Immature natural killer cell (primary cell): ENCODE results near the gene KRTAP3-2. TPM values are rescaled to one million over a fixed set of nuclear protein-coding genes. Genes with fewer than 3 reads are reported as not detected.
"Not testable (repeated sequence)": the region's sequence is repeated elsewhere in the genome, so short reads cannot be mapped to it uniquely, and the experiment has no call there.

ENCODE experiments used
- DNase-seq, 3 donors: peaks; one replicate each; pipeline ENCODE4 v3.0.0; 2022; ENCODE audit warnings: mixed read lengths in 1 of 3
- H3K27ac Mint-ChIP-seq, 6 donors: one replicate each; pipeline ENCODE4 v1.8.0; 2020; ENCODE audit warnings: mixed read lengths in 6 of 6, mild to moderate bottlenecking in 5 of 6, inconsistent platforms in 4 of 6, moderate library complexity in 3 of 6
- H3K27me3 Mint-ChIP-seq, 3 donors: one replicate each; pipeline ENCODE4 v1.8.0; 2020 to 2021; ENCODE audit warnings: low read depth in 3 of 3, mild to moderate bottlenecking in 3 of 3, mixed read lengths in 3 of 3, moderate library complexity in 3 of 3, inconsistent platforms in 1 of 3
- H3K36me3 Mint-ChIP-seq, 3 donors: one replicate each; pipeline ENCODE4 v1.8.0; 2020; ENCODE audit warnings: mixed read lengths in 3 of 3, inconsistent platforms in 2 of 3, mild to moderate bottlenecking in 2 of 3
- H3K4me1 Mint-ChIP-seq, 2 donors: one replicate each; pipeline ENCODE4 v1.8.0; 2020; ENCODE audit warnings: inconsistent platforms in 2 of 2, mild to moderate bottlenecking in 2 of 2, mixed read lengths in 2 of 2, moderate library complexity in 1 of 2
- H3K4me3 Mint-ChIP-seq, 5 donors: one replicate each; pipeline ENCODE4 v1.8.0; 2020; ENCODE audit warnings: mild to moderate bottlenecking in 5 of 5, mixed read lengths in 5 of 5, inconsistent platforms in 3 of 5, moderate library complexity in 3 of 5
- H3K9me3 Mint-ChIP-seq, 6 donors: one replicate each; pipeline ENCODE4 v1.8.0; 2020; ENCODE audit warnings: mild to moderate bottlenecking in 6 of 6, mixed read lengths in 6 of 6, inconsistent platforms in 4 of 6, moderate library complexity in 3 of 6
- polyA plus RNA-seq, 3 donors: library from polyadenylated mRNA; unstranded; fragments of 300-500 nt; fragmentation: Illumina TruSeq; gene quantifications; one replicate each; pipeline ENCODE4 v1.2.3, GENCODE V29; 2021

The KRTAP3-2 gene
- not detected for polyA plus RNA-seq

GRCh38 chr17:40999563-40999962, at the start of gene KRTAP3-2:
KRTAP3-2 (minus strand) TSS chr17:40999906; CDS start chr17:40999853, 53 bp downstream.
- peaks cover 8 to 28% (median 8%) of the 10 kb centered on the region in 3 donors for H3K27me3 Mint-ChIP-seq
- not testable (repeated sequence) for H3K36me3 Mint-ChIP-seq, H3K9me3 Mint-ChIP-seq, DNase-seq, H3K4me3 Mint-ChIP-seq, H3K4me1 Mint-ChIP-seq, H3K27ac Mint-ChIP-seq

GRCh38 chr17:41049110-41049509, 49.4 kb upstream of the KRTAP3-2 start:
- no peaks in the 10 kb centered on the region for H3K36me3 Mint-ChIP-seq
- peaks cover 6 to 10% of the 10 kb centered on the region in 2 donors for H3K4me1 Mint-ChIP-seq
- no peak for DNase-seq
- H3K27ac Mint-ChIP-seq, result no peak overlapping the region
- H3K27me3 Mint-ChIP-seq, result peaks cover 5 to 8% (median 8%) of the 10 kb centered on the region in 3 donors
- no peaks in the 10 kb centered on the region for H3K9me3 Mint-ChIP-seq
- no peak overlapping the region for H3K4me3 Mint-ChIP-seq

GRCh38 chr17:41048441-41048840, 48.7 kb upstream of the KRTAP3-2 start:
- DNase-seq, result no peak
- Mint-ChIP-seq H3K27ac (no peak overlapping the region), H3K4me1 (peaks cover 7 to 14% of the 10 kb centered on the region in 2 donors), H3K9me3 (no peaks in the 10 kb centered on the region), H3K4me3 (no peak overlapping the region), H3K36me3 (no peaks in the 10 kb centered on the region), H3K27me3 (peaks cover 7 to 8% (median 8%) of the 10 kb centered on the region in 3 donors)

- H3K27me3 Mint-ChIP-seq, H3K9me3 Mint-ChIP-seq, H3K27ac Mint-ChIP-seq, H3K4me3 Mint-ChIP-seq, H3K36me3 Mint-ChIP-seq, DNase-seq: not testable (repeated sequence)
- H3K4me1 Mint-ChIP-seq, result peaks cover 7 to 14% of the 10 kb centered on the region in 2 donors
These were observed 47.2 kb upstream of the KRTAP3-2 start, which contains the start of gene KRTAP2-1 for GRCh38 chr17:41046735-41047465. KRTAP2-1 (minus strand) TSS chr17:41047316; CDS start chr17:41047267, 49 bp downstream.

GRCh38 chr17:41042953-41043352, 43.2 kb upstream of the KRTAP3-2 start:
- no peak overlapping the region for H3K27ac Mint-ChIP-seq
- no peaks in the 10 kb centered on the region for H3K36me3 Mint-ChIP-seq
- no peak for DNase-seq
- peaks cover 3 to 7% (median 6%) of the 10 kb centered on the region in 3 donors for H3K27me3 Mint-ChIP-seq
- no peak overlapping the region for H3K4me3 Mint-ChIP-seq
- H3K9me3 Mint-ChIP-seq, result peaks cover 0 to 3% (median 0%) of the 10 kb centered on the region in 6 donors
- peaks cover 3 to 8% of the 10 kb centered on the region in 2 donors for H3K4me1 Mint-ChIP-seq

GRCh38 chr17:41040783-41041571, 41.3 kb upstream of the KRTAP3-2 start, which contains the start of gene KRTAP1-1:
KRTAP1-1 (minus strand) TSS chr17:41041450; CDS start chr17:41041397, 53 bp downstream.
- not testable (repeated sequence) for H3K4me1 Mint-ChIP-seq, H3K9me3 Mint-ChIP-seq, DNase-seq, H3K27ac Mint-ChIP-seq, H3K4me3 Mint-ChIP-seq, H3K27me3 Mint-ChIP-seq, H3K36me3 Mint-ChIP-seq

GRCh38 chr17:41037853-41038350, 38.2 kb upstream of the KRTAP3-2 start:
- Mint-ChIP-seq H3K4me3 (no peak overlapping the region), H3K27me3 (peaks cover 0 to 7% (median 4%) of the 10 kb centered on the region in 3 donors), H3K9me3 (peaks cover 0 to 3% (median 0%) of the 10 kb centered on the region in 6 donors), H3K27ac (no peak overlapping the region), H3K36me3 (no peaks in the 10 kb centered on the region), H3K4me1 (no peaks in the 10 kb centered on the region)
- no peak for DNase-seq

- H3K9me3 Mint-ChIP-seq, DNase-seq, H3K4me1 Mint-ChIP-seq, H3K27ac Mint-ChIP-seq, H3K27me3 Mint-ChIP-seq, H3K4me3 Mint-ChIP-seq, H3K36me3 Mint-ChIP-seq: not testable (repeated sequence)
These were observed 34.7 kb upstream of the KRTAP3-2 start, which contains the start of gene KRTAP1-3 for GRCh38 chr17:41034346-41034935. KRTAP1-3 (minus strand) TSS chr17:41034874; CDS start chr17:41034821, 53 bp downstream.

- Mint-ChIP-seq H3K27ac (no peak within 1 kb of the TSS), H3K27me3 (peaks cover 1 to 9% (median 2%) of the 10 kb centered on the region in 3 donors)
These were observed 30.0 kb upstream of the KRTAP3-2 start, which contains the start of gene KRTAP1-4 for GRCh38 chr17:41029633-41030245. KRTAP1-4 (minus strand) TSS chr17:41030195; CDS start chr17:41030078, 117 bp downstream.

GRCh38 chr17:41026715-41027471, 27.2 kb upstream of the KRTAP3-2 start, which contains the start of gene KRTAP1-5:
KRTAP1-5 (minus strand) TSS chr17:41027208; CDS start chr17:41027155, 53 bp downstream.
- Mint-ChIP-seq H3K4me1 (no peaks in the 10 kb centered on the region), H3K36me3 (no peaks in the 10 kb centered on the region), H3K27me3 (peaks cover 2 to 19% (median 2%) of the 10 kb centered on the region in 3 donors), H3K27ac (no peak within 1 kb of the TSS), H3K4me3 (no peak within 1 kb of the TSS), H3K9me3 (no peaks in the 10 kb centered on the region)
- no peak for DNase-seq

More at GRCh38 chr17:41029633-41030245, 30.0 kb upstream of the KRTAP3-2 start, which contains the start of gene KRTAP1-4:
- Mint-ChIP-seq H3K9me3 (no peaks in the 10 kb centered on the region), H3K4me1 (no peaks in the 10 kb centered on the region), H3K36me3 (no peaks in the 10 kb centered on the region), H3K4me3 (no peak within 1 kb of the TSS)
- no peak for DNase-seq

- DNase-seq, result no peak
- Mint-ChIP-seq H3K9me3 (no peaks in the 10 kb centered on the region), H3K27ac (no peak overlapping the region), H3K27me3 (peaks cover 0 to 19% (median 2%) of the 10 kb centered on the region in 3 donors), H3K36me3 (no peaks in the 10 kb centered on the region), H3K4me1 (no peaks in the 10 kb centered on the region), H3K4me3 (no peak overlapping the region)
These were observed 25.0 kb upstream of the KRTAP3-2 start for GRCh38 chr17:41024697-41025096.

GRCh38 chr17:41020336-41020735, 20.6 kb upstream of the KRTAP3-2 start:
- Mint-ChIP-seq H3K27me3 (peaks cover 1 to 19% (median 2%) of the 10 kb centered on the region in 3 donors), H3K36me3 (no peaks in the 10 kb centered on the region), H3K9me3 (no peaks in the 10 kb centered on the region), H3K27ac (no peak overlapping the region), H3K4me1 (no peaks in the 10 kb centered on the region), H3K4me3 (no peak overlapping the region)
- no peak for DNase-seq
